ENCODE data around the gene TRAPPC10. TPM values are rescaled to one million over a fixed set of nuclear protein-coding genes. Genes with fewer than 3 reads are reported as not detected.
A peak's percentile ranks its signal among the peaks of the same experiment; 100 is the strongest.

TRAPPC10 gene
- total RNA-seq, 1 donor from 2014 or later = 48.4 TPM

DNA sequence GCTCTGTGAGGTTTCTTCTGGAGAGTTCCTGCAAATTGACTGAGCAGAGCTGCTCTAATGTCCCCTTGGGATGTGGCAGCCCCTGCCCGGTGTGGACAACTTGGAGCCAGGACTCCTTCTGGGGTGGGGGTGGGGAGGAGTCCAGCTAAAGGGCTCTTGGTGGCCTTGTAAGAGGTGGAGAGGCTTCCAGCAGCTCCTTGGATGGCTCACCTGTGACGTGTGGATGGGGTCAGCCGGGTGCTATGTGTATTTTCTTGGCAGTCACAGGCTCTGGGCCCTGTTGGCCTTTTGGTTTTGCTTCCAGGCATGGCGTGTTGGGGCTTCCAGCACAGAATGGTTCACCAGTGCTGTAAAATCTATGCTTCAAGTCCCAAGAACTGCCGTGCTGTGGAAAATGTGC, 38.2 kb downstream of the TRAPPC10 start:
- Mint-ChIP-seq H3K27me3 (ENCODE audit: unreplicated experiment) (peaks cover 3% of the 10 kb centered on the region), H3K9me3 (ENCODE audit: unreplicated experiment) (peaks cover 5% of the 10 kb centered on the region), H3K4me3 (ENCODE audit: unreplicated experiment) (peak overlapping the region; percentile 49), H3K36me3 (ENCODE audit: unreplicated experiment) (peaks cover 4% of the 10 kb centered on the region), H3K27ac (ENCODE audit: unreplicated experiment) (no peak overlapping the region), H3K4me1 (ENCODE audit: low read depth, unreplicated experiment) (peaks cover 41% of the 10 kb centered on the region)
- TF ChIP-seq, protein P1, sequence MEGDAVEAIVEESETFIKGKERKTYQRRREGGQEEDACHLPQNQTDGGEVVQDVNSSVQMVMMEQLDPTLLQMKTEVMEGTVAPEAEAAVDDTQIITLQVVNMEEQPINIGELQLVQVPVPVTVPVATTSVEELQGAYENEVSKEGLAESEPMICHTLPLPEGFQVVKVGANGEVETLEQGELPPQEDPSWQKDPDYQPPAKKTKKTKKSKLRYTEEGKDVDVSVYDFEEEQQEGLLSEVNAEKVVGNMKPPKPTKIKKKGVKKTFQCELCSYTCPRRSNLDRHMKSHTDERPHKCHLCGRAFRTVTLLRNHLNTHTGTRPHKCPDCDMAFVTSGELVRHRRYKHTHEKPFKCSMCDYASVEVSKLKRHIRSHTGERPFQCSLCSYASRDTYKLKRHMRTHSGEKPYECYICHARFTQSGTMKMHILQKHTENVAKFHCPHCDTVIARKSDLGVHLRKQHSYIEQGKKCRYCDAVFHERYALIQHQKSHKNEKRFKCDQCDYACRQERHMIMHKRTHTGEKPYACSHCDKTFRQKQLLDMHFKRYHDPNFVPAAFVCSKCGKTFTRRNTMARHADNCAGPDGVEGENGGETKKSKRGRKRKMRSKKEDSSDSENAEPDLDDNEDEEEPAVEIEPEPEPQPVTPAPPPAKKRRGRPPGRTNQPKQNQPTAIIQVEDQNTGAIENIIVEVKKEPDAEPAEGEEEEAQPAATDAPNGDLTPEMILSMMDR (IDR thresholded peaks at IDR 0.05; ENCODE audit: partially characterized antibody, unreplicated experiment) = no peak
- no peak for DNase-seq

DNA sequence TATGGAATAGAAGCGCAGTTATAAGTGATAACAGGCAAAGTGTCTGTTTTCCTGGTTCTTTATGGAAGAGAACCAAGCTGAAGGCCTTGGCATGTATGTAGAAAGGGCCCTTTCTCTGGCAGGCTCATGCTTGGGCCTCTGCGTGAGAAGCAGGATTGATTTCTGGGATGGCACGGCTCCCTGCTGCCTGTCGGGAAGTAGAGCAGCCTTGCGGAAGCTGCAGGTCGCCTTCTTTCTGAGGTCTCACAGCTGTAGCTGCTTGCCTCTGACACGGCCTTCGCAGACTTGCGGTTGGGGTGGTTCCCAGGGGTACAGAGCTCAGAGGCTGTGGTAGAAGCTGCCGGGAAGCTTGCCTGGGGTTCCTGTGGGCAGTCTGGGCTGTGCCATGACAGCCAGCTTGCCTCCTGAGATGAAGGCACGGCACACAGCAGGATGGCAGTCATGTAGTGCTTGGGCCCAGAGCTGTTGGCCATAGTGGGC, 39.4 kb downstream of the TRAPPC10 start:
- Mint-ChIP-seq H3K4me3 (ENCODE audit: unreplicated experiment) (no peak overlapping the region), H3K27ac (ENCODE audit: unreplicated experiment) (peak overlapping the region; percentile 77), H3K27me3 (ENCODE audit: unreplicated experiment) (peaks cover 3% of the 10 kb centered on the region), H3K36me3 (ENCODE audit: unreplicated experiment) (peaks cover 4% of the 10 kb centered on the region), H3K4me1 (ENCODE audit: low read depth, unreplicated experiment) (peaks cover 50% of the 10 kb centered on the region), H3K9me3 (ENCODE audit: unreplicated experiment) (peaks cover 3% of the 10 kb centered on the region)
- peak; percentile 54 for DNase-seq
- TF ChIP-seq, protein P1 (IDR thresholded peaks at IDR 0.05; ENCODE audit: partially characterized antibody, unreplicated experiment) = no peak

DNA sequence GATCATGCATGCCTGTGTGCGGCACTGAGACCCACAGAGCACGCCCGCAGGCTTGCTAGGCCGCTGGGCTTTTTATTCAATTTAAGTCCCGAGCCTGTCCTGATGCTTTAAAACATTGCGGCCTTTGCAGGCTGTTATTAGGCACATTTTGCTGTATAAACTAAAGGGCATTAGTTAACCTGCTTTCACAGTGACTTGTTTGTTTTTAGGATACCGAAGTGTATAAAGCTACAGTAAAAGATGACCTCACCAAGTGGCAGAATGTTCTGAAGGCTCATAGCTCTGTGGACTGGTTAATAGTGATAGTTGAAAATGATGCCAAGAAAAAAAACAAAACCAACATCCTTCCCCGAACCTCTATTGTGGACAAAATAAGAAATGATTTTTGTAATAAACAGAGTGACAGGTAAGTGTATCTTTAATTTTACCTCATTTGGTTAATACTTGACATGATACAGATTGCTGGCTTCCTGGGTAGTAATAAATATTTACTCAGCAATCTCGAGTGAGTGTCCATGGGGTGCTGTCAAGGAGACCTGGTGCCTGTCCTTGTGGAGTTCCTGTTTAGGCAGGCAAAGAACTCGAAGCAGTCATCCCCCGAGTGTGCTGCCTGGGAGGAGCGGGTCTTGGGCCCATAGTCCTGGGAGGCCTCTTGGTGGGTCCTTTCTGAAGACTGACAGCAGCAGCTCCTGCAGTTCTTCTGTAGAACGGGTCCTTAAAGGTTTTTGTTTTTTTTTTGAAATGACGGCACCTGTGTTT, 40.1 kb downstream of the TRAPPC10 start:
- Mint-ChIP-seq H3K4me3 (ENCODE audit: unreplicated experiment) (no peak overlapping the region), H3K27ac (ENCODE audit: unreplicated experiment) (no peak overlapping the region), H3K36me3 (ENCODE audit: unreplicated experiment) (peaks cover 4% of the 10 kb centered on the region), H3K4me1 (ENCODE audit: low read depth, unreplicated experiment) (peaks cover 57% of the 10 kb centered on the region), H3K27me3 (ENCODE audit: unreplicated experiment) (peaks cover 6% of the 10 kb centered on the region), H3K9me3 (ENCODE audit: unreplicated experiment) (peaks cover 5% of the 10 kb centered on the region)
- no peak for DNase-seq
- TF ChIP-seq, protein P1 (IDR thresholded peaks at IDR 0.05; ENCODE audit: partially characterized antibody, unreplicated experiment) = no peak

DNA sequence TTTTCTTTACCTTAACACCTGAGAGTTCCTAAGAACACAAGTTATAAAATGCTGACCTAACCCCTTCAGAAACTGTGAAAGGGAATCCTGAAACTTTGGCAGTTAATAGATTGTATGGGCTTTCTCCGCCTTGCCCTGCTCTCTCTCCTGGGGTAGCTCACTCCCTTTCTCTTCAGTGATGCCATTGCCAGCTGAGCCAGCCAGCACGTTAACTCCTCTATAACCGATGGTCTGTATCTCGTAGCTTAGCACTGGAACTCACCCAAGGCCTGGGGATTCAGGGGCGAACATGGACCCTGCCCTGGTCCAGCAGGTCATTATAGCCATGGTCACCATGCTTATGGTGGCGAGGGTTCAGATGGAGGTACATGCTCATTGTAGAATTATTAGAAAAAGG, 40.7 kb downstream of the TRAPPC10 start:
- TF ChIP-seq, protein P1 (IDR thresholded peaks at IDR 0.05; ENCODE audit: partially characterized antibody, unreplicated experiment) = no peak
- peaks cover 56% of the 10 kb centered on the region for H3K4me1 Mint-ChIP-seq (ENCODE audit: low read depth, unreplicated experiment)
- H3K36me3 Mint-ChIP-seq (ENCODE audit: unreplicated experiment) = no peaks in the 10 kb centered on the region
- no peak for DNase-seq
- H3K4me3 Mint-ChIP-seq (ENCODE audit: unreplicated experiment) = no peak overlapping the region
- H3K27ac Mint-ChIP-seq (ENCODE audit: unreplicated experiment) = no peak overlapping the region
- peaks cover 2% of the 10 kb centered on the region for H3K27me3 Mint-ChIP-seq (ENCODE audit: unreplicated experiment)
- H3K9me3 Mint-ChIP-seq (ENCODE audit: unreplicated experiment) = peaks cover 5% of the 10 kb centered on the region

DNA sequence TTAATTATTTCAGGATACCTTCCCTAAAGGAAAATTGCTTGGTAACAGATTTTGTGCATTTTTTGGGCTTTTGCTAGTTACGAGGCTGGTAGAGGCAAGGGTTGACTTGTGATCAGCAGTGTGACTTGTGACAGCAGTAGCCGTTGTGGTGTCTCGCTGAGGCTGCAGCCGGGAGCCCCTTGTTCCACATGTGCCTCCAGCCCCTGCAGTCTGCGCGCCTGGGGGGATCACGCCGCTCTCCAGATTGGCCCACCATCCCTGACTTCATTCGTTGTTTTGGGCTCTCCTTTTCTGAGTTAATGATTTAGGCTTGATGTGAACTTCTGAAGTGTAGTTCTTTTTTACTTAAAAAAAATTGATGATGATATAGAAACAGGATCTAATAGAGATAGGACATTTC, 41.5 kb downstream of the TRAPPC10 start:
- H3K27me3 Mint-ChIP-seq (ENCODE audit: unreplicated experiment) = peaks cover 4% of the 10 kb centered on the region
- no peaks in the 10 kb centered on the region for H3K36me3 Mint-ChIP-seq (ENCODE audit: unreplicated experiment)
- H3K4me3 Mint-ChIP-seq (ENCODE audit: unreplicated experiment) = no peak overlapping the region
- H3K9me3 Mint-ChIP-seq (ENCODE audit: unreplicated experiment) = peaks cover 3% of the 10 kb centered on the region
- H3K27ac Mint-ChIP-seq (ENCODE audit: unreplicated experiment) = no peak overlapping the region
- no peak for DNase-seq
- TF ChIP-seq, protein P1 (IDR thresholded peaks at IDR 0.05; ENCODE audit: partially characterized antibody, unreplicated experiment) = no peak
- H3K4me1 Mint-ChIP-seq (ENCODE audit: low read depth, unreplicated experiment) = peaks cover 62% of the 10 kb centered on the region
